Caco-2 (cell line): ENCODE results near the gene AQP12A. TPM values are rescaled to one million over a fixed set of nuclear protein-coding genes. Genes with fewer than 3 reads are reported as not detected.

Source experiments
- BruUV-seq: library from RNA; stranded (reverse); fragments of 400-500 nt; replicated peaks from 2 replicates; lab custom pipeline; 2021; lab: Mats Ljungman, UMichigan
- CTCF ChIA-PET: fragments of 300-600 bp; sonication (Branson Sonifier 250); formaldehyde crosslinking; loops from one replicate; lab custom pipeline; 2022; ENCODE audit warnings: antibody characterized with exemption; lab: Charles Lee
- POLR2A ChIA-PET: fragments of 300-600 bp; sonication (Branson Sonifier 250); formaldehyde crosslinking; loops from one replicate; lab custom pipeline; 2022; ENCODE audit warnings: antibody characterized with exemption; lab: Charles Lee
- DNase-seq, 2 experiments: peaks; one replicate each; pipeline versions ENCODE4 v3.0.0 to v3.0.0-alpha.2; 2020 to 2022
- H3K27me3 ChIP-seq: replicated peaks from 2 replicates; pipeline ENCODE4 v1.6.0; 2011; ENCODE audit warnings: low read length; ENCODE audit not compliant: control insufficient read depth, insufficient read depth
- H3K36me3 ChIP-seq: 2 replicates; pipeline ENCODE4 v1.5.1; 2011; ENCODE audit warnings: low read length; ENCODE audit not compliant: control insufficient read depth, insufficient read depth
- H3K4me1 ChIP-seq: fragments of 250-450 bp; sonication (Bioruptor Pico); 2 replicates; pipeline ENCODE4 v1.5.1; 2020; ENCODE audit warnings: mild to moderate bottlenecking
- H3K4me3 ChIP-seq: 2 replicates; pipeline ENCODE4 v1.5.1; 2011; ENCODE audit warnings: low read depth, mild to moderate bottlenecking, control low read depth, low read length
- H3K9me3 ChIP-seq: fragments of 250-450 bp; sonication (Bioruptor Pico); 2 replicates; pipeline ENCODE4 v1.5.1; 2020; ENCODE audit warnings: mild to moderate bottlenecking, moderate library complexity
- H3K27ac Mint-ChIP-seq: one replicate; pipeline ENCODE4 v1.8.0; 2022; ENCODE audit warnings: mixed read lengths; ENCODE audit not compliant: unreplicated experiment
- H3K27me3 Mint-ChIP-seq: one replicate; pipeline ENCODE4 v1.8.0; 2022; ENCODE audit warnings: mixed read lengths; ENCODE audit not compliant: insufficient read depth, unreplicated experiment
- H3K36me3 Mint-ChIP-seq: one replicate; pipeline ENCODE4 v1.8.0; 2022; ENCODE audit warnings: mild to moderate bottlenecking, mixed read lengths; ENCODE audit not compliant: insufficient read depth, unreplicated experiment
- H3K4me1 Mint-ChIP-seq: one replicate; pipeline ENCODE4 v1.8.0; 2022; ENCODE audit warnings: low read depth, mixed read lengths; ENCODE audit not compliant: unreplicated experiment
- H3K4me3 Mint-ChIP-seq: one replicate; pipeline ENCODE4 v1.8.0; 2022; ENCODE audit warnings: mild to moderate bottlenecking, moderate library complexity, mixed read lengths; ENCODE audit not compliant: unreplicated experiment
- H3K9me3 Mint-ChIP-seq: one replicate; pipeline ENCODE4 v1.8.0; 2022; ENCODE audit warnings: mixed read lengths; ENCODE audit not compliant: unreplicated experiment
- intact Hi-C: fragments of 100-400 bp; cut with micrococcal nuclease; formaldehyde crosslinking; loops from one replicate; pipeline ENCODE4 v1.10.0; 2022; ENCODE audit not compliant: unreplicated experiment
- total RNA-seq: library from RNA; stranded (reverse); gene quantifications from 2 replicates; pipeline ENCODE4 v1.2.3, GENCODE V29; 2022
- TF ChIP-seq, protein P1 (sequence below), 2 experiments: fragments of 200-600 bp in 1 of 2; IDR thresholded peaks; 1 replicate in 1 of 2; 2 replicates in 1 of 2; pipeline versions ENCODE4 v1.5.1 to v1.8.0; 2011 to 2022; ENCODE audit warnings: antibody characterized with exemption in 1 of 2, control low read depth in 1 of 2, inconsistent platforms in 1 of 2, low read depth in 1 of 2, low read length in 1 of 2, mild to moderate bottlenecking in 1 of 2, moderate library complexity in 1 of 2; ENCODE audit not compliant: insufficient read depth in 1 of 2, severe bottlenecking in 1 of 2, unreplicated experiment in 1 of 2

The AQP12A gene
- total RNA-seq, 1 experiment from 2014 or later: not detected

DNA sequence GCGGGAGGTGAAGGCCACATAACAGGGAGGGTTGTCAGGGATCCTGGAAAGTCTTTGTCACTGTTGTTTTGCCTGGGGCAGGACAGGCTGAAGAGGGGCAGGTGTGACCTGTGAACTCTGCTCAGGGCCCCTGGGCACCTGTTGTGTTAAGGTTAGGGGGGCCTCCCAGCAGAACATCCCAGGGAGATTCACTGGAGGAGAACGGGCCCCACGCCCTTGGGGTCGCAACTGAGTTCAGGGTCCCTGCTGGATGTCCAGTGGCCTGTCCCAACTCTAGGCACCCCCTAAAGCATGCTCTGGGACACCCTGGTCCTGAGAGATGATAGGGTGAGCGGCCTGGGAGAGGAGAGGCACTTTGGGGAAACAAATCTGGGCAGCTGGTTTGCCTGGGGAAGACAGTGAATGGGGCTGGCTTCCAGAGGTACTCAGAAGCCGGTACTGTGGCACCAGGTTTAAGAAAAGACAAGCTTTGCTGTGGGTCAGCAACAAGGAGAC is 43.5 kb upstream of the AQP12A start:
- intact Hi-C loops: loop anchor here (10.0 kb wide), 1 partner anchor 57 kb away; no protein-coding TSS in a partner anchor
- CTCF ChIA-PET: interaction anchor here (0.5 kb wide), 1 partner anchor 152 kb away, joined by 3 read pairs; no protein-coding TSS in a partner anchor
- Mint-ChIP-seq H3K36me3 (no peaks in the 10 kb centered on the region), H3K4me1 (no peaks in the 10 kb centered on the region), H3K9me3 (no peaks in the 10 kb centered on the region), H3K27ac (no peak overlapping the region), H3K27me3 (peaks cover 8% of the 10 kb centered on the region), H3K4me3 (no peak overlapping the region)
- no peaks in the 10 kb centered on the region for H3K27me3 ChIP-seq
- POLR2A ChIA-PET: no interaction called here
- no peaks in the 10 kb centered on the region for H3K36me3 ChIP-seq
- TF ChIP-seq, protein P1, sequence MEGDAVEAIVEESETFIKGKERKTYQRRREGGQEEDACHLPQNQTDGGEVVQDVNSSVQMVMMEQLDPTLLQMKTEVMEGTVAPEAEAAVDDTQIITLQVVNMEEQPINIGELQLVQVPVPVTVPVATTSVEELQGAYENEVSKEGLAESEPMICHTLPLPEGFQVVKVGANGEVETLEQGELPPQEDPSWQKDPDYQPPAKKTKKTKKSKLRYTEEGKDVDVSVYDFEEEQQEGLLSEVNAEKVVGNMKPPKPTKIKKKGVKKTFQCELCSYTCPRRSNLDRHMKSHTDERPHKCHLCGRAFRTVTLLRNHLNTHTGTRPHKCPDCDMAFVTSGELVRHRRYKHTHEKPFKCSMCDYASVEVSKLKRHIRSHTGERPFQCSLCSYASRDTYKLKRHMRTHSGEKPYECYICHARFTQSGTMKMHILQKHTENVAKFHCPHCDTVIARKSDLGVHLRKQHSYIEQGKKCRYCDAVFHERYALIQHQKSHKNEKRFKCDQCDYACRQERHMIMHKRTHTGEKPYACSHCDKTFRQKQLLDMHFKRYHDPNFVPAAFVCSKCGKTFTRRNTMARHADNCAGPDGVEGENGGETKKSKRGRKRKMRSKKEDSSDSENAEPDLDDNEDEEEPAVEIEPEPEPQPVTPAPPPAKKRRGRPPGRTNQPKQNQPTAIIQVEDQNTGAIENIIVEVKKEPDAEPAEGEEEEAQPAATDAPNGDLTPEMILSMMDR (IDR thresholded peaks at IDR 0.05; ENCODE audit: insufficient read depth in 1 of 2, low read depth in 1 of 2, low read length in 1 of 2, severe bottlenecking in 1 of 2, unreplicated experiment in 1 of 2): no peak
- H3K9me3 ChIP-seq: no peaks in the 10 kb centered on the region
- no TSS peak for BruUV-seq
- no peak for DNase-seq
- H3K4me1 ChIP-seq: no peaks in the 10 kb centered on the region
- H3K4me3 ChIP-seq: no peak overlapping the region

DNA sequence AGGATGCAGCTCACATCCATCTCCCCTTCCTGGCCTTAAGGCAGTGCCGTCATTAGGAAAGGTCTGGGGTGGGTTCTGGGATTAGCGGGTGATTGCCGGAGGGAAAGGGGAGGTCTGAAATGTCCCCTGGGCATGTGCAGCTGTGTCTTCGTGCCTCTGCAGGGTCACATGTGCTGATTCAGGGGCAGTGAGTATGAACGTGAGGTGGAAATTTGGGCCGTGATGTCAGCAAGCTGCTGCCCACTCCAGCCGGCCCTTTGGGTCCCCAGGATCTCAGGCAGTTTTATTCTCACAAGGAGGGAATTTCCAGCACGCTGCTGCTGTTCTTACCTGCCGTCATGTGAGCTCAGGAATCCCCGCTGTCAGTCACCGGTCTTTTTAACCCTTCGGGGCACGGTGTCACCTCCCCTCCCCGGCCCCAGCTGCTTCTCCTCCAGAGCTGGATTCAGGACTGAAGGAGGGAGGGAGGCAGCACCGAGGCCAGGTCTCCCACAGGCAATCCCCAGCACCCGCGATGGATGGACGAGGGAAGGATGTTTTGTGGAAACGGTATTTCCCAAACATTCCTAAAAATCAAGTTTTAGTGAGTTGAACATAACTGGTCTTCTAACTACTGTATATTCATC is 42.9 kb upstream of the AQP12A start:
- Histone ChIP-seq H3K4me1 (no peaks in the 10 kb centered on the region), H3K9me3 (no peaks in the 10 kb centered on the region), H3K27me3 (no peaks in the 10 kb centered on the region), H3K36me3 (no peaks in the 10 kb centered on the region), H3K4me3 (no peak overlapping the region)
- intact Hi-C loops: loop anchor here (10.0 kb wide), 1 partner anchor 56 kb away; no protein-coding TSS in a partner anchor
- CTCF ChIA-PET: no interaction called here
- Mint-ChIP-seq H3K27ac (no peak overlapping the region), H3K36me3 (no peaks in the 10 kb centered on the region), H3K4me3 (no peak overlapping the region), H3K4me1 (no peaks in the 10 kb centered on the region), H3K9me3 (no peaks in the 10 kb centered on the region), H3K27me3 (peaks cover 8% of the 10 kb centered on the region)
- DNase-seq: no peak
- no TSS peak for BruUV-seq
- POLR2A ChIA-PET: no interaction called here
- TF ChIP-seq, protein P1 (IDR thresholded peaks at IDR 0.05; ENCODE audit: insufficient read depth in 1 of 2, low read depth in 1 of 2, low read length in 1 of 2, severe bottlenecking in 1 of 2, unreplicated experiment in 1 of 2): no peak

DNA sequence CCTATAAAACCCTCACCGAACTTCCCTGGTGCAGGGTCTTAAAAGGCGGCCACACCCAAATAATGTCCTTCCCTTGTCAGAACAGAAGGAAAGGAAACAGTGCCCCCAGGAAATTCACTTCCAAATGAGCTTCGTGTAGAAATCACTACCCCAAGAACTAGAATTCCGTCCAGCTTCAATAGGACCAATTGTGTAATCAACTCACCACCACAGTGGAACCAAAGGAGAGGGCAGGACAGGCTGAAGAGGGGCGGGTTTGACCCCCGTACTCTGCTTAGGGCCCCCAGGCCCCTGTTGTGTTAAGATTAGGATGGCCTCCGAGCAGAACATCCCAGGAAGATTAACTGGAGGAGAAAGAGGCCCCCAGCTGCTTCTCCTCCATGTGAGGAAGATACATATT is 42.3 kb upstream of the AQP12A start:
- H3K9me3 Mint-ChIP-seq: no peaks in the 10 kb centered on the region
- H3K36me3 ChIP-seq: no peaks in the 10 kb centered on the region
- H3K4me1 ChIP-seq: no peaks in the 10 kb centered on the region
- peaks cover 8% of the 10 kb centered on the region for H3K27me3 Mint-ChIP-seq
- BruUV-seq: no TSS peak
- DNase-seq: no peak
- H3K27ac Mint-ChIP-seq: no peak overlapping the region
- ChIA-PET POLR2A (no interaction called here), CTCF (no interaction called here)
- no peaks in the 10 kb centered on the region for H3K4me1 Mint-ChIP-seq
- H3K27me3 ChIP-seq: no peaks in the 10 kb centered on the region
- no peak overlapping the region for H3K4me3 Mint-ChIP-seq
- TF ChIP-seq, protein P1 (IDR thresholded peaks at IDR 0.05; ENCODE audit: insufficient read depth in 1 of 2, low read depth in 1 of 2, low read length in 1 of 2, severe bottlenecking in 1 of 2, unreplicated experiment in 1 of 2): no peak
- no peaks in the 10 kb centered on the region for H3K36me3 Mint-ChIP-seq
- intact Hi-C loops: loop anchor here (10.0 kb wide), 1 partner anchor 55 kb away; no protein-coding TSS in a partner anchor
- H3K4me3 ChIP-seq: no peak overlapping the region
- H3K9me3 ChIP-seq: no peaks in the 10 kb centered on the region
